GM21528 (cell line): ENCODE data around the gene CD4.
"Not testable (repeated sequence)": the region's sequence is repeated elsewhere in the genome, so short reads cannot be mapped to it uniquely, and the experiment has no call there.

Source experiments
- ATAC-seq: cut with Tn5 transposase; IDR thresholded peaks from one replicate; pipeline ENCODE4 v1.9.1; 2021; ENCODE audit warnings: mild to moderate bottlenecking, moderate library complexity; ENCODE audit not compliant: unreplicated experiment, low FRiP score

Gene CD4

GRCh38 chr12:6863033-6863432 lies 73.7 kb downstream of the CD4 start:
- ATAC-seq, result no peak

- no peak for ATAC-seq
These were observed 74.4 kb downstream of the CD4 start for GRCh38 chr12:6863586-6864321.

GRCh38 chr12:6865307-6865706 lies 76.0 kb downstream of the CD4 start:
- ATAC-seq, result not testable (repeated sequence)

DNA sequence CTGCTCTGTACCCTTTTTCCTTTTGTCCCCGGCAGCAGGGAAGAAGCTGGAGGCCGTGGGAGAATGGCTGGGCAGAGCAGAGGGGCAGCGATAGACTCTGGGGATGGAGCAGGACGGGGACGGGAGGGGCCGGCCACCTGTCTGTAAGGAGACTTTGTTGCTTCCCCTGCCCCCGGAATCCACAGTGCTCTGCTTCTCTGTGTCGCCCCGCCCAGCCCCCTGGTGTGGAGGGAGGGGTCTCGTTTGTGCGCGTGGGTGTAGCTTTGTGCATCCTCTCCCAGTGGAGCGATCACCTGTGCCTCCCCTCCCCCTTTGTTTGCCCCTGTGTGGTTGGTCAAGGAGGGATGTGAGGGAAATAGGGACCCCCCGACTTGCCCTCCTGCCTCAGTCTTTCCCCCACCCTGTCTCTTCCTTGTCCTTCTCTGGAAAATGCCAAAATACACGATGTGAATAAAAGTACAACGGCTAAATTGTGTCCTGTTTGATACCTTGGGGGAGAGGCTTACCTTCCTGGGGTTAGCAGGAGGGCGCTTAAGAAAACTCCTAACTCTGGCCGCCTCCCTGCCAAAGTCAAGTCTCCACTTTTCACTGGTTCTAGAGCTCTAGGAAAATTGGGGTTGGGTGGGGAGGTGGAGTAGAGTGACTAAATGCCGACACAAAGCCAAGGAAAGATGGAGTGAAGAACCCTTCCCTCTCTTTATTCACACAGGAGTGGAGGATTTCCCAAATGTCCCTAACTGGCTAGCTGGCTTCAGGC lies 77.0 kb downstream of the CD4 start:
- no peak for ATAC-seq

- ATAC-seq, result peak; percentile 10
These were observed 77.6 kb downstream of the CD4 start for GRCh38 chr12:6866920-6867412.

- peak; percentile 46 for ATAC-seq
These were observed 78.3 kb downstream of the CD4 start, which contains the start of gene TPI1 for GRCh38 chr12:6867413-6868210. Gene TPI1 (plus strand): TSS chr12:6867531. CDS start chr12:6867567, 36 bp downstream.

- ATAC-seq, result no peak
These were observed 79.1 kb downstream of the CD4 start for GRCh38 chr12:6868211-6869048.

- ATAC-seq, result no peak
These were observed 80.0 kb downstream of the CD4 start for GRCh38 chr12:6869049-6870021.

GRCh38 chr12:6870304-6870703 lies 81.0 kb downstream of the CD4 start:
- ATAC-seq, result not testable (repeated sequence)
